ENCODE measurements around the gene HACL1. TPM values are rescaled to one million over a fixed set of nuclear protein-coding genes. Genes with fewer than 3 reads are reported as not detected.

Gene HACL1
- total RNA-seq, 1 donor from 2014 or later, result 28.4 TPM

GRCh38 chr3:15638193-15638890 lies 37.0 kb upstream of the HACL1 start:
- Mint-ChIP-seq H3K9me3 (no peaks in the 10 kb centered on the region), H3K36me3 (ENCODE audit: low read depth) (peaks cover 14% of the 10 kb centered on the region), H3K27me3 (no peaks in the 10 kb centered on the region), H3K27ac (no peak overlapping the region), H3K4me3 (no peak overlapping the region), H3K4me1 (peaks cover 32% of the 10 kb centered on the region)
- ChIA-PET CTCF (interaction anchor here (1.2 kb wide), 1 partner anchor 174 kb away, joined by 3 read pairs; no protein-coding TSS in a partner anchor), POLR2A (no interaction called here)
- no peak for DNase-seq
- intact Hi-C loops (cut with micrococcal nuclease), result loop anchor here (10.0 kb wide), 1 partner anchor 316 kb away; no protein-coding TSS in a partner anchor
- ATAC-seq (ENCODE audit: low read depth), result no peak
- TF ChIP-seq, protein P1, sequence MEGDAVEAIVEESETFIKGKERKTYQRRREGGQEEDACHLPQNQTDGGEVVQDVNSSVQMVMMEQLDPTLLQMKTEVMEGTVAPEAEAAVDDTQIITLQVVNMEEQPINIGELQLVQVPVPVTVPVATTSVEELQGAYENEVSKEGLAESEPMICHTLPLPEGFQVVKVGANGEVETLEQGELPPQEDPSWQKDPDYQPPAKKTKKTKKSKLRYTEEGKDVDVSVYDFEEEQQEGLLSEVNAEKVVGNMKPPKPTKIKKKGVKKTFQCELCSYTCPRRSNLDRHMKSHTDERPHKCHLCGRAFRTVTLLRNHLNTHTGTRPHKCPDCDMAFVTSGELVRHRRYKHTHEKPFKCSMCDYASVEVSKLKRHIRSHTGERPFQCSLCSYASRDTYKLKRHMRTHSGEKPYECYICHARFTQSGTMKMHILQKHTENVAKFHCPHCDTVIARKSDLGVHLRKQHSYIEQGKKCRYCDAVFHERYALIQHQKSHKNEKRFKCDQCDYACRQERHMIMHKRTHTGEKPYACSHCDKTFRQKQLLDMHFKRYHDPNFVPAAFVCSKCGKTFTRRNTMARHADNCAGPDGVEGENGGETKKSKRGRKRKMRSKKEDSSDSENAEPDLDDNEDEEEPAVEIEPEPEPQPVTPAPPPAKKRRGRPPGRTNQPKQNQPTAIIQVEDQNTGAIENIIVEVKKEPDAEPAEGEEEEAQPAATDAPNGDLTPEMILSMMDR (IDR thresholded peaks at IDR 0.05), result no peak

GRCh38 chr3:15637131-15637951 lies 36.0 kb upstream of the HACL1 start:
- H3K36me3 Mint-ChIP-seq (ENCODE audit: low read depth), result peaks cover 9% of the 10 kb centered on the region
- H3K9me3 Mint-ChIP-seq, result no peaks in the 10 kb centered on the region
- POLR2A ChIA-PET, result interaction anchor here (0.6 kb wide), 1 partner anchor 1204 kb away, joined by 3 read pairs; no protein-coding TSS in a partner anchor
- CTCF ChIA-PET, result interaction anchor here (1.2 kb wide), 1 partner anchor 175 kb away, joined by 3 read pairs; no protein-coding TSS in a partner anchor
- H3K27me3 Mint-ChIP-seq, result no peaks in the 10 kb centered on the region
- intact Hi-C loops (cut with micrococcal nuclease), result loop anchor here (10.0 kb wide), 1 partner anchor 317 kb away; no protein-coding TSS in a partner anchor
- TF ChIP-seq, protein P1 (IDR thresholded peaks at IDR 0.05), result no peak
- H3K4me1 Mint-ChIP-seq, result peaks cover 32% of the 10 kb centered on the region
- ATAC-seq (ENCODE audit: low read depth), result no peak
- no peak overlapping the region for H3K27ac Mint-ChIP-seq
- no peak for DNase-seq
- no peak overlapping the region for H3K4me3 Mint-ChIP-seq

DNA sequence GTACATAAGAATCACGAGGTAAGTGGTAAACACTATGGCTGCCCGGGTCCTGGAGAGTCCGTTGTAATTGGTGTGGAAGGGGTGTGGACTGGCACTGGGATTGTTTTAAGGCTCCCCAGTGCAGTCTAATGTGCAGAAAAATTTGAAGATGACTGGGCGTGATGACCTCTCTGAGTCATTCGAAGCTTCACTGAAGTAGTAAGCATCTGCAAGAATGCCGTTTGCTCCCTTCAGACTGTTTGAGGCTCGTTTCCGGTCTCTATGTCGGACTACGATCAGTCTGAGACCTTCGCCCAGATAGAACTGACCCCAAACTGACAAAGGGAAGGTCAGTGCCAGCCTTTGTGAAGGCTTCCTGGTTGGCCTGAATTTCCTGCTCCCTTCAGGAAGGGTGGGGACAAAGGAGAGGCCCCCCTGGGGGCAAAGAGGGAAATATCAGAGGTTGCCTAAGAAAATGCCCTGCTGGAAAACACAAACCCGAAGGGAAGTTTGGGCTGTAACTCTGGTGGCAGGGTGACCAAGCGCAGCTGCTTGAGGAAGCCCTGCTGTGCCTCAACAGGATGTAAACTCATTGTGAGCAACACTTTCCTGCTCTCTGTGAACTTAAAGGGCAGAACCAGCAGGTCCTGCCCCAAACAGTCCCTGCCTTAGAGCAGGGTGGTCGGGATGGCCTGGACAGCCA lies 34.8 kb upstream of the HACL1 start:
- intact Hi-C loops (cut with micrococcal nuclease), result loop anchor here (1.0 to 10.0 kb wide), 2 partner anchors 11 to 319 kb away; no protein-coding TSS in a partner anchor
- H3K27me3 Mint-ChIP-seq, result no peaks in the 10 kb centered on the region
- POLR2A ChIA-PET, result interaction anchor here (0.6 kb wide), 1 partner anchor 429 kb away, joined by 3 read pairs; no protein-coding TSS in a partner anchor
- TF ChIP-seq, protein P1 (IDR thresholded peaks at IDR 0.05), result no peak
- peak; percentile 67 for ATAC-seq (ENCODE audit: low read depth)
- no peaks in the 10 kb centered on the region for H3K9me3 Mint-ChIP-seq
- DNase-seq, result no peak
- no peaks in the 10 kb centered on the region for H3K36me3 Mint-ChIP-seq (ENCODE audit: low read depth)
- peaks cover 32% of the 10 kb centered on the region for H3K4me1 Mint-ChIP-seq
- peak overlapping the region; percentile 3 for H3K4me3 Mint-ChIP-seq
- CTCF ChIA-PET, result no interaction called here
- peak overlapping the region; percentile 78 for H3K27ac Mint-ChIP-seq

- no peak overlapping the region for H3K4me3 Mint-ChIP-seq
- H3K27me3 Mint-ChIP-seq, result no peaks in the 10 kb centered on the region
- ChIA-PET POLR2A (no interaction called here), CTCF (interaction anchor here (0.7 to 1.4 kb wide), 2 partner anchors 177 kb away, joined by 3 to 4 read pairs; no protein-coding TSS in a partner anchor)
- TF ChIP-seq, protein P1 (IDR thresholded peaks at IDR 0.05), result no peak
- intact Hi-C loops (cut with micrococcal nuclease), result loop anchor here (10.0 kb wide), 1 partner anchor 320 kb away; no protein-coding TSS in a partner anchor
- no peak overlapping the region for H3K27ac Mint-ChIP-seq
- H3K9me3 Mint-ChIP-seq, result no peaks in the 10 kb centered on the region
- DNase-seq (no peak), ATAC-seq (ENCODE audit: low read depth) (no peak)
- no peaks in the 10 kb centered on the region for H3K36me3 Mint-ChIP-seq (ENCODE audit: low read depth)
- H3K4me1 Mint-ChIP-seq, result peaks cover 41% of the 10 kb centered on the region
These were observed 33.8 kb upstream of the HACL1 start for GRCh38 chr3:15635121-15635661.
